ENCODE measurements around the gene NPIPB2. TPM values are rescaled to one million over a fixed set of nuclear protein-coding genes. Genes with fewer than 3 reads are reported as not detected.

The NPIPB2 gene
- total and polyA plus RNA-seq, 2 of the 8 experiments (the other 6 are each of a cell fraction or from before 2014, with no cell fraction given), result 7.5 to 8.3 TPM

DNA sequence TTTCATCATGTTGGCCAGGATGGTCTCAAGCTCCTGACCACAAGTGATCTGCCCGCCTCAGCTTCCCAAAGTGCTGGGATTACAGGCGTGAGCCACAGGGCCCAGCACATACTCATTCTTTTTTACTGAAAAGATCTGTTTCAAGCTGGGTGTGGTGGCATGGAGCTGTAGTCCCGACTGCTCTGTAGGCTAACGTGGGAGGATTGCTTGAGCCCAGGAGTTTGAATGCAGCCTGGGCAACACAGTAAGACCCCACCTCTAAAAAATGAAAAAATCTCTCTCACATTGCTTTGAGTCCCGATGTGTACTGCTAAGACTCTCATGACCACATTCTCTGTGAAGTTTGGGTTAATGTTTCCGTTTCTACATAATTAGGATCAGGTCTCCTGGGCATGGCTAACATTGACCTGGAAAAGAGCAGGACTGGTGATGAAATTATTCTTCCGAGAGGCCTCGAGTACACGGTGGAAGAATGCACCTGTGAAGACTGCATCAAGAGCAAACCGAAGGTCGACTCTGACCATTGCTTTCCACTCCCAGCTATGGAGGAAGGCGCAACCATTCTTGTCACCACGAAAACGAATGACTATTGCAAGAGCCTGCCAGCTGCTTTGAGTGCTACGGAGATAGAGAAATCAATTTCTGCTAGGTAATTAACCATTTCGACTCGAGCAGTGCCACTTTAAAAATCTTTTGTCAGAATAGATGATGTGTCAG lies 25.5 kb upstream of the NPIPB2 start (continued):
- TF ChIP-seq BCL11A (IDR thresholded peaks at IDR 0.05; ENCODE audit: low read depth in 2 of 2, low read length in 2 of 2) (no peak), SP1 (IDR thresholded peaks at IDR 0.05; ENCODE audit: low read depth, low read length) (no peak), CREB1 (IDR thresholded peaks at IDR 0.05) (no peak), RXRA (IDR thresholded peaks at IDR 0.05; ENCODE audit: insufficient read depth, low read depth, low read length) (no peak), POLR2A (IDR thresholded peaks at IDR 0.05; ENCODE audit: control extremely low read depth in 1 of 2, low read depth in 2 of 2, low read length in 2 of 2) (no peak), KDM5A (IDR thresholded peaks at IDR 0.05; ENCODE audit: low read length) (no peak)
- TF ChIP-seq, protein P1, sequence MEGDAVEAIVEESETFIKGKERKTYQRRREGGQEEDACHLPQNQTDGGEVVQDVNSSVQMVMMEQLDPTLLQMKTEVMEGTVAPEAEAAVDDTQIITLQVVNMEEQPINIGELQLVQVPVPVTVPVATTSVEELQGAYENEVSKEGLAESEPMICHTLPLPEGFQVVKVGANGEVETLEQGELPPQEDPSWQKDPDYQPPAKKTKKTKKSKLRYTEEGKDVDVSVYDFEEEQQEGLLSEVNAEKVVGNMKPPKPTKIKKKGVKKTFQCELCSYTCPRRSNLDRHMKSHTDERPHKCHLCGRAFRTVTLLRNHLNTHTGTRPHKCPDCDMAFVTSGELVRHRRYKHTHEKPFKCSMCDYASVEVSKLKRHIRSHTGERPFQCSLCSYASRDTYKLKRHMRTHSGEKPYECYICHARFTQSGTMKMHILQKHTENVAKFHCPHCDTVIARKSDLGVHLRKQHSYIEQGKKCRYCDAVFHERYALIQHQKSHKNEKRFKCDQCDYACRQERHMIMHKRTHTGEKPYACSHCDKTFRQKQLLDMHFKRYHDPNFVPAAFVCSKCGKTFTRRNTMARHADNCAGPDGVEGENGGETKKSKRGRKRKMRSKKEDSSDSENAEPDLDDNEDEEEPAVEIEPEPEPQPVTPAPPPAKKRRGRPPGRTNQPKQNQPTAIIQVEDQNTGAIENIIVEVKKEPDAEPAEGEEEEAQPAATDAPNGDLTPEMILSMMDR (IDR thresholded peaks at IDR 0.05; ENCODE audit: control extremely low read depth in 1 of 3, insufficient read depth in 1 of 3, low read depth in 1 of 3, low read length in 3 of 3), result no peak

All from H1 (cell line).